Measurements from ENCODE around the gene SASS6. TPM values are rescaled to one million over a fixed set of nuclear protein-coding genes. Genes with fewer than 3 reads are reported as not detected.

The SASS6 gene
- total RNA-seq, 2 donors from 2014 or later = 1.6 to 2.1 TPM

DNA sequence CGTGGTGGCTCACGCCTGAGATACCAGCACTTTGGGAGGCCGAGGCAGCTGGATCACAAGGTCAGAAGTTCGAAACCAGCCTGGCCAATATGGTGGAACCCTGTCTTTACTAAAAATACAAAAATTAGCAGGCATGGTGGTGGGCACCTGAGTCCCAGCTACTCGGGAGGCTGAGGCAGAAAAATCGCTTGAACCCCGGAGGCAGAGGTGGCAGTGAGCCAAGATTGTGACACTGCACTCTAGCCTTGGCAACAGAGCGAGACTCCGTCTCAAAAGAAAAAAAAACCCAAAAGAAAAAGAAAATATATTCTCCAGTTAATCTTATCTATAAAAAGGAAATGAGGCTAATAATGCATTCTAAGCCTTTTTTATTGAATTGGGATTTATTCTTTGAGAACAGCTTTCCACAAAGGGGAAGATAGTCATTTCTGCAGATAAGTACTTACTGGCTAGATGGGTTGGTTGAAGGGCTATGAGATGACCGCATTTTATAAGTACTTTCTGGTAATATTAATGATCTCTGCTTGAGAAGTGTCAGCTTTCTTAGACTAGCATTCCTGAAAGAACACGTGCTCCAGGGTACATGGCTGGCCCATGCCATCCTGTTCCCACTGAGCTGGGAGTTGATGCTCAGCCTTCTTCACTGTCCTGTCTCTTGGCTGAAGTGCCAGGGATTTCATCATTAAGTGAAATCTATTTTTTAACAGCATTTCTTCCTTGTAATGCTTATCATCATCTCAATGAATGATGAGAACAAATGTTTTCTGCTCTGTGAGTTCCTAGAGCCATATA is 57.9 kb downstream of the SASS6 start:
- no peak for ATAC-seq
- H3K4me1 ChIP-seq = peaks cover 2% of the 10 kb centered on the region
- H3K4me3 ChIP-seq = no peak overlapping the region
- 86 to 88% methylated on average over 11 of the region's 11 CpGs for WGBS, 2 donors
- peaks cover 8 to 13% of the 10 kb centered on the region in 2 donors for H3K36me3 ChIP-seq (replicated peaks in 1 of 2; ENCODE audit: insufficient read depth in 1 of 2, low read depth in 2 of 2)
- no peaks in the 10 kb centered on the region for H3K27me3 ChIP-seq
- intact Hi-C loops (cut with DNase I) = no loop called here
- DNase-seq = no peak
- no peak overlapping the region for H3K27ac ChIP-seq
- no peak for TF ChIP-seq POLR2A (IDR thresholded peaks at IDR 0.05)
- TF ChIP-seq, protein P1, sequence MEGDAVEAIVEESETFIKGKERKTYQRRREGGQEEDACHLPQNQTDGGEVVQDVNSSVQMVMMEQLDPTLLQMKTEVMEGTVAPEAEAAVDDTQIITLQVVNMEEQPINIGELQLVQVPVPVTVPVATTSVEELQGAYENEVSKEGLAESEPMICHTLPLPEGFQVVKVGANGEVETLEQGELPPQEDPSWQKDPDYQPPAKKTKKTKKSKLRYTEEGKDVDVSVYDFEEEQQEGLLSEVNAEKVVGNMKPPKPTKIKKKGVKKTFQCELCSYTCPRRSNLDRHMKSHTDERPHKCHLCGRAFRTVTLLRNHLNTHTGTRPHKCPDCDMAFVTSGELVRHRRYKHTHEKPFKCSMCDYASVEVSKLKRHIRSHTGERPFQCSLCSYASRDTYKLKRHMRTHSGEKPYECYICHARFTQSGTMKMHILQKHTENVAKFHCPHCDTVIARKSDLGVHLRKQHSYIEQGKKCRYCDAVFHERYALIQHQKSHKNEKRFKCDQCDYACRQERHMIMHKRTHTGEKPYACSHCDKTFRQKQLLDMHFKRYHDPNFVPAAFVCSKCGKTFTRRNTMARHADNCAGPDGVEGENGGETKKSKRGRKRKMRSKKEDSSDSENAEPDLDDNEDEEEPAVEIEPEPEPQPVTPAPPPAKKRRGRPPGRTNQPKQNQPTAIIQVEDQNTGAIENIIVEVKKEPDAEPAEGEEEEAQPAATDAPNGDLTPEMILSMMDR (IDR thresholded peaks at IDR 0.05) = no peak
- H3K9me3 ChIP-seq = no peaks in the 10 kb centered on the region

DNA sequence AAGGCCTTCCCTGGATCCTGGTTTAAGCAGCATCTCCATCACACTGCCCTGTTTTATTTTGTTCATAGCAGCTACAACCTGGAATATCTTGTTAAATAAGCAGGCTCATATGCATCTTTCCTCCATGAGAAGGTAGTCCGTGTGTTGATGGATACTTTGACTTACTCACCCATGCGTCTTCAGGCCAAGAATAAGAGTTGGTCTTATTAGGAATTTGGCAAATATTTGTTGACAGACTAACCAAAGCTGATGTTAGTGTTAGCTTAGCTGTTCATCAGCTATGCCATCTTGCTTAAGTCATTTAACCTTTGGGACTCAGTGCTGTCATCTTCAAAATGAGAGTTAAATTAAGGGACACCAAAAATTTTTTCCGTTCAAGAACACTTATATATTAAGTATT is 59.2 kb downstream of the SASS6 start:
- Histone ChIP-seq H3K4me1 (no peaks in the 10 kb centered on the region), H3K27me3 (no peaks in the 10 kb centered on the region), H3K36me3 (replicated peaks in 1 of 2; ENCODE audit: insufficient read depth in 1 of 2, low read depth in 2 of 2) (peaks cover 8 to 13% of the 10 kb centered on the region in 2 donors), H3K27ac (no peak overlapping the region), H3K9me3 (no peaks in the 10 kb centered on the region), H3K4me3 (no peak overlapping the region)
- 92 to 96% methylated on average over 3 of the region's 3 CpGs for WGBS, 2 donors
- ATAC-seq = no peak
- intact Hi-C loops (cut with DNase I) = no loop called here
- no peak for DNase-seq
- TF ChIP-seq POLR2A (IDR thresholded peaks at IDR 0.05) = no peak
- TF ChIP-seq, protein P1 (IDR thresholded peaks at IDR 0.05) = no peak

DNA sequence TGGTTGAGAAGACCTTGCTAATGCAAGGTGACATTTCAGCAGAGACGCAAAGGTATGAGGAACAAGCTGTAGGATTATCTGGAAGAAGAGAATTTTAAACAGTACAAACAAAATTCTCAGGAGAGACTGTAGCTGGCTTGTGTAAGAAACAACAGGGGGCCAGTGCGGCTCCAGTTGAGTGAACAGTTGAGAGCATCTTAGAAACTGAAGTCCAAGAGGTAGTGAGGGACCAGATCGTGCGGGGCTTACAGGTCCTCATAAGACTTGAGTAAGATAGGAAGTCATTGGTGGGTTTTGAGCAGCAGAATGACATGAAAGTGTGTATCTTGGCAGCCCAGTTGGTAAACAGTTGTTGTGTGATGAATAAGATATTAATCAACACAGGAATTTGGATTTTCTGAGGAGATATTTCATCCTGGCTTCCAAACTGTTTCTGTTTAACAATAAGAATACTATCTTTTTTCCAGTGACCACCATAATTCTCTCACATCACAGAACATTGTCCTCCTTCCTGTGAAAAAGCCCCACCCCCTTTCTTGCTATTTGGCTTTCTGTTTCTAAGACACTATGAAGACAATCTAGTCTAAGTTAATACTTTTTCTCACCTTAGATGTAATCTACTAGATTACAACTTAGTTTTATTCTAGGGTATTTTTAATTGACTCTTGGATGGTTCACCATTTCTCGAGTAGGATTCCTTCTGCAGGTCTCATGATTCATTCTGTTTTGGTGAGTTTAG is 62.4 kb downstream of the SASS6 start:
- TF ChIP-seq, protein P1 (IDR thresholded peaks at IDR 0.05) = no peak
- no peak for TF ChIP-seq POLR2A (IDR thresholded peaks at IDR 0.05)
- H3K27me3 ChIP-seq = no peaks in the 10 kb centered on the region
- ATAC-seq (no peak), DNase-seq (no peak)
- no peaks in the 10 kb centered on the region for H3K4me1 ChIP-seq
- intact Hi-C loops (cut with DNase I) = no loop called here
- no peaks in the 10 kb centered on the region for H3K9me3 ChIP-seq
- WGBS, 2 donors = 92% methylated on average over 5 of the region's 5 CpGs
- no peak overlapping the region for H3K4me3 ChIP-seq
- peaks cover 13 to 19% of the 10 kb centered on the region in 2 donors for H3K36me3 ChIP-seq (replicated peaks in 1 of 2; ENCODE audit: insufficient read depth in 1 of 2, low read depth in 2 of 2)
- H3K27ac ChIP-seq = no peak overlapping the region

DNA sequence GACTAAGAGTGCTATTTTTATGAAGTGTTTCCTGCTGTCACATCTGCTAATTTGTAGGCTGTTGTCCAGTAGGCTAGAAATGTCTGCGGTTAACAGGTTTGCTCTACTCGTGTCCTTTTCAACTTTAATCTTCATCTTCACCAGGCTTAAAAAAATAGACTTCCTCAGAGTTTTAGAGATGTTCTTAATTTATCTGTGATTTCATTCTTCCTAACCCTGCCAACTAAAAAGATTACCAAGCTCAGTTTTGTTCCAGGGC is 66.8 kb downstream of the SASS6 start:
- ATAC-seq (no peak), DNase-seq (no peak)
- Histone ChIP-seq H3K9me3 (no peaks in the 10 kb centered on the region), H3K27ac (no peak overlapping the region), H3K36me3 (replicated peaks in 1 of 2; ENCODE audit: insufficient read depth in 1 of 2, low read depth in 2 of 2) (peaks cover 5 to 25% of the 10 kb centered on the region in 2 donors), H3K4me1 (no peaks in the 10 kb centered on the region), H3K4me3 (no peak overlapping the region), H3K27me3 (no peaks in the 10 kb centered on the region)
- WGBS, 2 donors = 90 to 97% methylated on average over 2 of the region's 2 CpGs
- intact Hi-C loops (cut with DNase I) = no loop called here
- no peak for TF ChIP-seq POLR2A (IDR thresholded peaks at IDR 0.05)
- TF ChIP-seq, protein P1 (IDR thresholded peaks at IDR 0.05) = no peak
